Adrenal gland (tissue), 12 donors: ENCODE results near the gene CDH12. TPM values are rescaled to one million over a fixed set of nuclear protein-coding genes. Genes with fewer than 3 reads are reported as not detected.

Experiments used
- DNase-seq, 7 donors: peaks; one replicate each; pipeline ENCODE4 v3.0.0-alpha.2; 2019 to 2020
- H3K27ac ChIP-seq, 5 donors: fragments of 200-600 bp; sonication (generic) in 4 of 5; 1 replicate in 3 of 5; 2 replicates in 2 of 5; pipeline versions ENCODE4 v1.5.1 to v1.8.0; 2016 to 2020; ENCODE audit warnings: mild to moderate bottlenecking in 1 of 5
- H3K27me3 ChIP-seq: fragments of 200-600 bp; 2 replicates; pipeline ENCODE4 v1.8.0; 2021
- H3K36me3 ChIP-seq, 2 donors: fragments of 200-600 bp; replicated peaks in 1 of 2; 1 replicate in 1 of 2; 2 replicates in 1 of 2; pipeline versions ENCODE4 v1.5.1 to v1.8.0; 2018 to 2022
- H3K4me1 ChIP-seq, 2 donors: fragments of 200-600 bp; replicated peaks in 1 of 2; 1 replicate in 1 of 2; 2 replicates in 1 of 2; pipeline versions ENCODE4 v1.5.1 to v1.8.0; 2018 to 2021
- H3K4me3 ChIP-seq, 4 donors: fragments of 200-600 bp; sonication (generic) in 3 of 4; one replicate each; pipeline ENCODE4 v1.5.1; 2016 to 2018
- H3K9me3 ChIP-seq, 3 donors: fragments of 200-600 bp; sonication (generic) in 1 of 3; replicated peaks in 1 of 3; 1 replicate in 2 of 3; 2 replicates in 1 of 3; pipeline versions ENCODE4 v1.5.1 to v1.8.0; 2016 to 2021
- CTCF ChIP-seq, 6 experiments: fragments of 450-650 bp in 4 of 6; fragments of 200-600 bp in 2 of 6; sonication (generic) in 1 of 6; IDR thresholded peaks; 1 replicate in 5 of 6; 2 replicates in 1 of 6; pipeline versions ENCODE4 v1.5.1 to v1.8.0; 2016 to 2021; ENCODE audit warnings: antibody characterized with exemption in 6 of 6, mild to moderate bottlenecking in 2 of 6, moderate library complexity in 1 of 6
- POLR2A ChIP-seq, 2 donors: fragments of 450-650 bp; IDR thresholded peaks; one replicate each; pipeline ENCODE4 v1.6.1; 2017; ENCODE audit warnings: antibody characterized with exemption in 2 of 2, mild to moderate bottlenecking in 2 of 2, moderate library complexity in 1 of 2
- WGBS, 4 donors: extraction: QIAGEN DNeasy Blood & Tissue Kit in 2 of 4; methylation state at CpG; one replicate each; pipeline versions ENCODE4 v1.1.5 to v1.1.7; 2013 to 2017; 5-methylcytosine and 5-hydroxymethylcytosine counted together
- intact Hi-C, 2 donors: fragments of 100-400 bp; cut with DNase I; formaldehyde crosslinking; loops; one replicate each; pipeline versions ENCODE4 v1.14.1 to v1.15.0; 2022 to 2023
- polyA plus RNA-seq, 3 donors: library from polyadenylated mRNA; stranded (reverse); fragments of 200-250 nt in 2 of 3; fragments of 350-450 nt in 1 of 3; fragmentation: Illumina TruSeq in 1 of 3; extraction: RNeasy Lipid Tissue Mini Kit (QIAGEN cat#74804) in 1 of 3; gene quantifications; one replicate each; pipeline ENCODE4 v1.2.3, GENCODE V29; 2013 to 2014
- total RNA-seq, 9 donors: library from RNA; depleted of rRNA in 4 of 9; stranded (reverse); fragments of >200 nt in 4 of 9; fragments of 120-200 nt in 1 of 9; fragmentation: NEBNext Ultra II Directional in 1 of 9; extraction: Animal tissue kit (Norgen Biotek cat#: 25700) in 1 of 9; gene quantifications; one replicate each; pipeline versions ENCODE4 v1.1.0 to v1.2.4, GENCODE V29; 2013 to 2023
- donor health status: healthy with polysubstance abuse.
- donor health status: Bipolar disorder and iron deficiency.
- donor health status: DM: yes; HTN: yes; CAD: no.
- donor health status: DM: no; HTN: no; CAD: no.
- donor health status: DM: no; HTN: no; CAD: no.
- donor health status: DM: yes; HTN: yes; CAD: no.

Gene CDH12
- total and polyA plus RNA-seq, 12 donors: 0.80 to 16.5 (median 7.8) TPM

- WGBS, 4 donors: 76 to 80% (median 79%) methylated on average over 2 of the region's 2 CpGs
- DNase-seq: no peak
- no peaks in the 10 kb centered on the region for H3K36me3 ChIP-seq
- no peak overlapping the region for H3K4me3 ChIP-seq
- no peak overlapping the region for H3K27ac ChIP-seq
- H3K4me1 ChIP-seq: no peaks in the 10 kb centered on the region
- TF ChIP-seq CTCF (IDR thresholded peaks at IDR 0.05) (no peak), POLR2A (IDR thresholded peaks at IDR 0.05) (no peak)
- intact Hi-C loops: no loop called here
- H3K27me3 ChIP-seq: no peaks in the 10 kb centered on the region
- no peaks in the 10 kb centered on the region for H3K9me3 ChIP-seq
Observed at GRCh38 chr5:22643356-22643755, 209.8 kb downstream of the CDH12 start.

- H3K4me3 ChIP-seq: no peak overlapping the region
- TF ChIP-seq POLR2A (IDR thresholded peaks at IDR 0.05) (no peak), CTCF (IDR thresholded peaks at IDR 0.05) (no peak)
- DNase-seq: no peak
- WGBS, 4 donors: 49 to 79% (median 61%) methylated on average over 3 of the region's 3 CpGs
- H3K4me1 ChIP-seq: no peaks in the 10 kb centered on the region
- intact Hi-C loops: no loop called here
- H3K36me3 ChIP-seq: no peaks in the 10 kb centered on the region
- no peak overlapping the region for H3K27ac ChIP-seq
- H3K27me3 ChIP-seq: no peaks in the 10 kb centered on the region
- no peaks in the 10 kb centered on the region for H3K9me3 ChIP-seq
Observed at GRCh38 chr5:22631683-22632082, 221.5 kb downstream of the CDH12 start.

GRCh38 chr5:22627029-22627428, 226.1 kb downstream of the CDH12 start:
- WGBS, 4 donors: 68 to 76% (median 72%) methylated on average over 4 of the region's 4 CpGs

GRCh38 chr5:22625451-22625850, 227.7 kb downstream of the CDH12 start:
- TF ChIP-seq CTCF (IDR thresholded peaks at IDR 0.05) (no peak), POLR2A (IDR thresholded peaks at IDR 0.05) (no peak)
- no peak overlapping the region for H3K27ac ChIP-seq
- no peaks in the 10 kb centered on the region for H3K36me3 ChIP-seq
- 93 to 97% methylated on average over 2 of the region's 2 CpGs; no CpG with 5 or more reads in 2 of the 4 donors for WGBS, 4 donors
- no peaks in the 10 kb centered on the region for H3K9me3 ChIP-seq
- intact Hi-C loops: no loop called here
- H3K4me3 ChIP-seq: no peak overlapping the region
- H3K27me3 ChIP-seq: no peaks in the 10 kb centered on the region
- DNase-seq: no peak
- no peaks in the 10 kb centered on the region for H3K4me1 ChIP-seq

More at GRCh38 chr5:22627029-22627428, 226.1 kb downstream of the CDH12 start:
- TF ChIP-seq CTCF (IDR thresholded peaks at IDR 0.05) (no peak), POLR2A (IDR thresholded peaks at IDR 0.05) (no peak)
- no peak overlapping the region for H3K4me3 ChIP-seq
- H3K27me3 ChIP-seq: no peaks in the 10 kb centered on the region
- no peak for DNase-seq
- H3K27ac ChIP-seq: no peak overlapping the region
- intact Hi-C loops: no loop called here
- no peaks in the 10 kb centered on the region for H3K36me3 ChIP-seq
- no peaks in the 10 kb centered on the region for H3K4me1 ChIP-seq
- no peaks in the 10 kb centered on the region for H3K9me3 ChIP-seq
